DOHH2 (cell line): ENCODE measurements around the gene PPP4R4.

ENCODE experiments used
- EZH2phosphoT487 ChIP-seq: fragments of 200-600 bp; sonication (generic); IDR thresholded peaks from 2 replicates; pipeline ENCODE4 v1.6.1; 2017; ENCODE audit warnings: borderline replicate concordance, mild to moderate bottlenecking, antibody characterized with exemption, low read length, moderate library complexity, mixed read lengths
- TF ChIP-seq, protein P1 (sequence below): fragments of 200-600 bp; sonication (generic); IDR thresholded peaks from one replicate; pipeline ENCODE4 v1.5.1; 2014; ENCODE audit warnings: antibody characterized with exemption, mild to moderate bottlenecking, low read depth, low read length; ENCODE audit not compliant: poor library complexity, severe bottlenecking

DNA sequence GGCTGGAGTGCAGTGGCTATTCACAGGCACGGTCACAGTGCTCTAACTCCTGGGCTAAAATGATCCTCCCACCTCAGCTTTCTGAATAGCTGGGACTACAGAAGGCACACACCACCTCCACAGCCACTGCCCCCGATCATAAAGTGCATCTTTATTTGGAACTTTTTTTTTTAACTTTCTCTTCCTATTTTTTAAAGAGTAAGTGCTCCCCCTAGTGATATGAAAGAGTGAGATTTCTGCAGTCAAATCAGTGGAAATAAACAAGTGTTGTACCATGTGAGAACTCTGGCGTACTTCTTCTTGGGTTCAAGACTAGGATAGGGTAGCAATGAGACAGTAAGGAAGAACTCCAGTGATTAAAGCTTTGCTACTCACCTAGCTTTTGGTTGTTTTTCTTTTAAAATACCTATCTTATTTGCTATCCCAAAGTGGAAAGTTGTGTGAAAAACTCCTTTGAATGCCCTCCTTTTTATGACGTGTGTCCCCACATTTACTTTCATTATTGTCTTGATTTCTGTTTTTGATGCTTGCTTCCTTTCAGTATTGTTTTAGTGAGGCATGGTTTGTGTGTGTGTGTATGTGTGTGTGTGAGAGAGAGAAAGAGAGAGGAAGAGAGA lies 6.6 kb downstream of the PPP4R4 start:
- no peak for TF ChIP-seq EZH2phosphoT487
- TF ChIP-seq, protein P1, sequence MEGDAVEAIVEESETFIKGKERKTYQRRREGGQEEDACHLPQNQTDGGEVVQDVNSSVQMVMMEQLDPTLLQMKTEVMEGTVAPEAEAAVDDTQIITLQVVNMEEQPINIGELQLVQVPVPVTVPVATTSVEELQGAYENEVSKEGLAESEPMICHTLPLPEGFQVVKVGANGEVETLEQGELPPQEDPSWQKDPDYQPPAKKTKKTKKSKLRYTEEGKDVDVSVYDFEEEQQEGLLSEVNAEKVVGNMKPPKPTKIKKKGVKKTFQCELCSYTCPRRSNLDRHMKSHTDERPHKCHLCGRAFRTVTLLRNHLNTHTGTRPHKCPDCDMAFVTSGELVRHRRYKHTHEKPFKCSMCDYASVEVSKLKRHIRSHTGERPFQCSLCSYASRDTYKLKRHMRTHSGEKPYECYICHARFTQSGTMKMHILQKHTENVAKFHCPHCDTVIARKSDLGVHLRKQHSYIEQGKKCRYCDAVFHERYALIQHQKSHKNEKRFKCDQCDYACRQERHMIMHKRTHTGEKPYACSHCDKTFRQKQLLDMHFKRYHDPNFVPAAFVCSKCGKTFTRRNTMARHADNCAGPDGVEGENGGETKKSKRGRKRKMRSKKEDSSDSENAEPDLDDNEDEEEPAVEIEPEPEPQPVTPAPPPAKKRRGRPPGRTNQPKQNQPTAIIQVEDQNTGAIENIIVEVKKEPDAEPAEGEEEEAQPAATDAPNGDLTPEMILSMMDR, result peak; percentile 75
